Endothelial cell of umbilical vein (primary cell): ENCODE data around the gene ARHGAP28.

ENCODE experiments used
- CTCF ChIP-seq, 2 donors: IDR thresholded peaks; 1 replicate in 1 of 2; 2 replicates in 1 of 2; pipeline ENCODE4 v1.5.1; 2011; ENCODE audit warnings: low read length in 2 of 2, mild to moderate bottlenecking in 2 of 2, moderate library complexity in 2 of 2, control low read depth in 1 of 2, inconsistent platforms in 1 of 2, low read depth in 1 of 2; ENCODE audit not compliant: insufficient read depth in 1 of 2; ENCODE audit errors: extremely low read depth in 1 of 2
- EZH2 ChIP-seq: IDR thresholded peaks from 2 replicates; pipeline ENCODE4 v1.6.1; 2012; ENCODE audit warnings: borderline replicate concordance, low read depth, mild to moderate bottlenecking, moderate library complexity, low read length, inconsistent platforms; ENCODE audit not compliant: severe bottlenecking
- FOS ChIP-seq: IDR thresholded peaks from 2 replicates; pipeline ENCODE4 v1.6.1; 2011; ENCODE audit warnings: mild to moderate bottlenecking, low read length, moderate library complexity, borderline replicate concordance; ENCODE audit not compliant: insufficient read depth
- GATA2 ChIP-seq: IDR thresholded peaks from 2 replicates; pipeline ENCODE4 v1.7.0; 2011; ENCODE audit warnings: low read depth, mild to moderate bottlenecking, moderate library complexity, mixed read lengths, low read length; ENCODE audit not compliant: insufficient read length, insufficient read depth
- MAX ChIP-seq: IDR thresholded peaks from 2 replicates; pipeline ENCODE4 v1.6.1; 2011; ENCODE audit not compliant: insufficient read depth, insufficient read length
- MYC ChIP-seq: IDR thresholded peaks from one replicate; pipeline ENCODE4 v1.6.1; 2011; ENCODE audit warnings: mild to moderate bottlenecking, low read depth, low read length
- POLR2A ChIP-seq: IDR thresholded peaks from 2 replicates; pipeline ENCODE4 v1.6.1; 2012; ENCODE audit warnings: low read depth, mild to moderate bottlenecking, control low read depth, low read length
- POLR2AphosphoS5 ChIP-seq: IDR thresholded peaks from 2 replicates; pipeline ENCODE4 v1.6.1; 2012; ENCODE audit warnings: low read depth, mild to moderate bottlenecking, control low read depth, low read length, moderate library complexity; ENCODE audit not compliant: insufficient read depth

GRCh38 chr18:6961331-6961730 is 231.8 kb downstream of the ARHGAP28 start:
- TF ChIP-seq CTCF (IDR thresholded peaks at IDR 0.05; ENCODE audit: extremely low read depth in 1 of 2, insufficient read depth in 1 of 2, low read depth in 1 of 2, low read length in 2 of 2) (no peak), POLR2AphosphoS5 (no peak), EZH2 (no peak), POLR2A (no peak), MAX (no peak), MYC (no peak), FOS (no peak), GATA2 (no peak)
